ENCODE measurements around the gene TRIM4.

Gene TRIM4

GRCh38 chr7:99881370-99881769 is 38.0 kb downstream of the TRIM4 start:
- H3K4me1 ChIP-seq (ENCODE audit: insufficient read depth, low read length, poor library complexity, severe bottlenecking): no peaks in the 10 kb centered on the region
- no peaks in the 10 kb centered on the region for H3K9me3 ChIP-seq (ENCODE audit: insufficient read depth, low read depth, low read length)
- no peak overlapping the region for H3K9ac ChIP-seq (ENCODE audit: low read depth, low read length, poor library complexity, severe bottlenecking)
- H4K20me1 ChIP-seq (ENCODE audit: insufficient read depth, low read length, poor library complexity, severe bottlenecking): no peaks in the 10 kb centered on the region
- H3K4me2 ChIP-seq (ENCODE audit: low read depth, low read length, poor library complexity, severe bottlenecking): no peak overlapping the region
- H3K79me2 ChIP-seq (ENCODE audit: insufficient read depth, low read length): no peaks in the 10 kb centered on the region
- no peak overlapping the region for H3K4me3 ChIP-seq (ENCODE audit: low read length, poor library complexity, severe bottlenecking)
- TF ChIP-seq EZH2phosphoT487 (IDR thresholded peaks at IDR 0.05; ENCODE audit: borderline replicate concordance) (no peak), CTCF (conservative IDR thresholded peaks at IDR 0.05; ENCODE audit: low read length) (no peak)
- no peak overlapping the region for H2AFZ ChIP-seq (ENCODE audit: low read length)
- no peaks in the 10 kb centered on the region for H3F3A ChIP-seq (ENCODE audit: low read depth)
- H3K27me3 ChIP-seq (ENCODE audit: insufficient read depth, low read length, poor library complexity, severe bottlenecking): no peaks in the 10 kb centered on the region
- H3K36me3 ChIP-seq (ENCODE audit: insufficient read depth, low read length): no peaks in the 10 kb centered on the region
- H3K9me2 ChIP-seq (replicated peaks; ENCODE audit: low read depth, low read length): no peaks in the 10 kb centered on the region

DNA sequence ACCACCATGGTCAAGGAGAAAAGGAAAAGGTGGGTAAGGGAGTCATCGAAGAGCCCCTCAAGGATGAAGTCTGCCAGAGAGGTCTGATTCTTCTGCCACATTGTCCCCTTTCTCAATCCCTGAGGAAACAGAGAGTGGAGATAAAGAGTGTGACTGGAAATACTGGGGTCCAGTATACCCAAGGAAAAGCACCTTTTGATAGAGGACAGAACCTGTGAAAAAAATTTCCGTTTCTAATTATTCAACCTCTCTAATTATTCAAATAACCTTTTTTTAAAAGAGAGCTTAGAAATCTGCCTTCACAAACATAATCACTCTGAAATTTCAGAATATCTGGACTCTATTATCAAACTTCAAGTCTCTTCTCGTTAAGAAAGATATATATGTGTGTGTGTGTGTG is 42.4 kb downstream of the TRIM4 start, which contains the start of gene OR2AE1:
Gene OR2AE1, minus strand, starts transcription at position 101 of the 400 bp plus-strand sequence. Its CDS starts 0 bp downstream, at position 101.
- Histone ChIP-seq H3K36me3 (ENCODE audit: insufficient read depth, low read length) (no peaks in the 10 kb centered on the region), H3K27me3 (ENCODE audit: insufficient read depth, low read length, poor library complexity, severe bottlenecking) (no peaks in the 10 kb centered on the region), H3K79me2 (ENCODE audit: insufficient read depth, low read length) (no peaks in the 10 kb centered on the region), H4K20me1 (ENCODE audit: insufficient read depth, low read length, poor library complexity, severe bottlenecking) (no peaks in the 10 kb centered on the region), H3K4me1 (ENCODE audit: insufficient read depth, low read length, poor library complexity, severe bottlenecking) (no peaks in the 10 kb centered on the region), H3K9ac (ENCODE audit: low read depth, low read length, poor library complexity, severe bottlenecking) (no peak within 1 kb of the TSS), H3K4me3 (ENCODE audit: low read length, poor library complexity, severe bottlenecking) (no peak within 1 kb of the TSS), H3K4me2 (ENCODE audit: low read depth, low read length, poor library complexity, severe bottlenecking) (no peak within 1 kb of the TSS), H3F3A (ENCODE audit: low read depth) (no peaks in the 10 kb centered on the region), H3K9me2 (replicated peaks; ENCODE audit: low read depth, low read length) (no peaks in the 10 kb centered on the region), H3K9me3 (ENCODE audit: insufficient read depth, low read depth, low read length) (no peaks in the 10 kb centered on the region), H2AFZ (ENCODE audit: low read length) (no peak within 1 kb of the TSS)
- TF ChIP-seq CTCF (conservative IDR thresholded peaks at IDR 0.05; ENCODE audit: low read length) (no peak), EZH2phosphoT487 (IDR thresholded peaks at IDR 0.05; ENCODE audit: borderline replicate concordance) (no peak)

DNA sequence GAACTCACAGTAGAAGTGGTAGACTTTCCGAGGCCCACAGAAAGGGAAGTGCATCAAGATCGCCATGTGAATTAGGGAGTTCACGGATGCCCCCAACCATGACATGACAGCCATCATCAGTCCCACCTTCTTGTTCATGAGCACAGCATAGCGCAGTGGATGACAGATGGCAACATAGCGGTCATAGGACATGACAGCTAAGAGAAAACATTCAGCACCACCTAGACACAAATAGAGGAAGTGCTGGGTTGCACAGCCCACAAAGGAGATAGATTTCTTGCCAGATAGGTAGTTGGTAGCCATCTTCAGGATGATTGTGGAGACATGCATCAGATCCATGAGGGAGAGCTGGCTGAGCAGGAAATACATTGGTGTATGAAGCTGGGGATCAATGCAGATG is 42.8 kb downstream of the TRIM4 start:
- Histone ChIP-seq H2AFZ (ENCODE audit: low read length) (no peak overlapping the region), H4K20me1 (ENCODE audit: insufficient read depth, low read length, poor library complexity, severe bottlenecking) (no peaks in the 10 kb centered on the region), H3K79me2 (ENCODE audit: insufficient read depth, low read length) (no peaks in the 10 kb centered on the region), H3K4me1 (ENCODE audit: insufficient read depth, low read length, poor library complexity, severe bottlenecking) (no peaks in the 10 kb centered on the region), H3K4me2 (ENCODE audit: low read depth, low read length, poor library complexity, severe bottlenecking) (no peak overlapping the region), H3K9ac (ENCODE audit: low read depth, low read length, poor library complexity, severe bottlenecking) (no peak overlapping the region), H3K4me3 (ENCODE audit: low read length, poor library complexity, severe bottlenecking) (no peak overlapping the region), H3K27me3 (ENCODE audit: insufficient read depth, low read length, poor library complexity, severe bottlenecking) (no peaks in the 10 kb centered on the region), H3F3A (ENCODE audit: low read depth) (no peaks in the 10 kb centered on the region), H3K9me3 (ENCODE audit: insufficient read depth, low read depth, low read length) (no peaks in the 10 kb centered on the region), H3K9me2 (replicated peaks; ENCODE audit: low read depth, low read length) (no peaks in the 10 kb centered on the region), H3K36me3 (ENCODE audit: insufficient read depth, low read length) (no peaks in the 10 kb centered on the region)
- peak; percentile 26; the same call in 1 of the 2 replicates for TF ChIP-seq CTCF (conservative IDR thresholded peaks at IDR 0.05; ENCODE audit: low read length)
- no peak for TF ChIP-seq EZH2phosphoT487 (IDR thresholded peaks at IDR 0.05; ENCODE audit: borderline replicate concordance)
